NCI-H1092 treated with DMSO at 0.1 percent for 48 hours (cell line): ENCODE measurements around the gene ZNF613.
"Not testable (repeated sequence)": the region's sequence is repeated elsewhere in the genome, so short reads cannot be mapped to it uniquely, and the experiment has no call there.

ENCODE experiments used
- DNase-seq: peaks from one replicate; lab custom pipeline; 2025; lab: John Stamatoyannopoulos, UW

ZNF613 gene

DNA sequence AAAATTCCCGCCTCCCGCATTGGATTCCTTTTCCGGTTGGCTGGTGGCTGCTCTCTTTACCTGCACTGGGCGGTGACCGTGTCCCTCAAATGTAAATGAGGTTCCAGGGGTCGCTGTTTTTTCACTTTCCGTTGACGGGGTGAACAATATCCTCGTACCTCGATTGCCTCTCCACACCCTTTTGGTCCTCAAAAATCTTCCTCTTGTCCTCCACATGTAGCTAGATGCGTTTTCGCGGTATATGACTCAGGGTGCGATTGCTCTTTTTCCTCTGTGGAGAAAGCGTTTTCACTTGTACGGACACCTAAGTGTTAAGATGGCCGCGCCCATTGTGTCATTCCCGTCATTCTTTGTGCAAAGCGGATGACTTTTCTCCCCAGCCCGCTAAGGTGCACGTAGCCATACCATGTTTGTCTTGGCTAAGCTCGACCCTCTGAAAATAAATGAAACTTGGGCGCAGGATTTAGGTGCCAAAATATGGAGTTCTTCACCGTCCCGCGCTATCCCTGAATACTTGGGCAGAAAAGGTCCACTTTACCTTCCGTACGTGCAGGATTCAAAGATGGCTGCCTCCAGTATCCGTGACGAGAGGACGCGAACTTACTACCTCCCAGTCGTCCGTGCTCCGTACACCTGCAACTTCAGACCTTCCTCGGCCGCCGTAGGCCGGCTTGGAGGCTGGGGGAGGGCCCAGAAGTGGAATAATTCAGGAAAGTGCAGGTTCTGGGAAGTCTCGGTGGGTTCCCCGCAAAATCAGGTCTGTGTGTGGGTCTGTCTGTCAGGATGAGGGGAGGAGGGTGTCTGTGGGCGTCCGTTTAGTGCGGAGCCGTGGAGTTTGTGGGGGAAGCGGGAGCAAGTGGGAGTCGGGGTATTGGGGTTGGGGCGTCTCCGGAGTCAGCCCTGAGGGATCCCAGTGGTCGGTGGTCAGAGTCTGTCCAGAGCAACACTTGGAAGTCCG, at the start of gene ZNF613:
ZNF613 (plus strand) TSS at position 689 of the 958 bp plus-strand sequence. CDS start 8,749 bp downstream, outside the sequence.
- DNase-seq: peak; percentile 93

DNA sequence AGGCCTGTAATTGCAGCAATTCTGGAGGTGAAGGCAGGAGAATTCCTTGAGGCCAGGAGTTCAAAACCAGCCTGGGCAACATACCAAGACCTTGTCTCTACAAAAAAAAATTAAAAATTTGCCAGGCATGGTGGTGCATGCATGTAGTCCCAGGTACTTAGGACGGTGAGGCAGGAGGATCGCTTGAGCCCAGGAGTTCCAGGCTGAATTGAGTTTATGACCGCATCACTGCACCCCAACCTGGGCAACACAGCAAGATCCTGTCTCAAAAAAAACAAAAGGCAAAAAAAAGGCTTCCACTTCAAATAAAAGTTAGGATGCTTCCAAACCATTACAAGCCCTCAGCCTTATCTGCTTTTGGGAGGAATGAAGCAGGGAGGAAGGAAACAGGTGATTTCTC, 44.8 kb upstream of the ZNF613 start:
- DNase-seq: no peak

DNA sequence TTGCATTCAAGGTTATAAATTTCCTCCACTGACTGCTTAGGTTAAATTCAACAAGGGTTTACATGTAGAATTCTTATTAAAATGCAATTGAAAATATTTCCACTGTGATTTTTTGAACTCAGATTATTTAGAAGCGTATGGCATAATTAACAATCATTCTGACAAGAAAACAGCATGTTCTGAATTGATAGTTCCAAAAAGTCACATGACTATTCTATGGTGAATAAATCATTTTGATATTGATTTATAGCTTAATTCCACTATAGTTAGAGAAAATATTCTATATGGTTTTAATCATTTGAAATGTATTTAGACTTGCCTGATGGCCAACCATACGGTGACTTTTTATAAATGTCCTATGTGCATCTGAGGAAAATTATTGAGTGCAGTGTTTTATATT, 42.6 kb upstream of the ZNF613 start:
- no peak for DNase-seq

DNA sequence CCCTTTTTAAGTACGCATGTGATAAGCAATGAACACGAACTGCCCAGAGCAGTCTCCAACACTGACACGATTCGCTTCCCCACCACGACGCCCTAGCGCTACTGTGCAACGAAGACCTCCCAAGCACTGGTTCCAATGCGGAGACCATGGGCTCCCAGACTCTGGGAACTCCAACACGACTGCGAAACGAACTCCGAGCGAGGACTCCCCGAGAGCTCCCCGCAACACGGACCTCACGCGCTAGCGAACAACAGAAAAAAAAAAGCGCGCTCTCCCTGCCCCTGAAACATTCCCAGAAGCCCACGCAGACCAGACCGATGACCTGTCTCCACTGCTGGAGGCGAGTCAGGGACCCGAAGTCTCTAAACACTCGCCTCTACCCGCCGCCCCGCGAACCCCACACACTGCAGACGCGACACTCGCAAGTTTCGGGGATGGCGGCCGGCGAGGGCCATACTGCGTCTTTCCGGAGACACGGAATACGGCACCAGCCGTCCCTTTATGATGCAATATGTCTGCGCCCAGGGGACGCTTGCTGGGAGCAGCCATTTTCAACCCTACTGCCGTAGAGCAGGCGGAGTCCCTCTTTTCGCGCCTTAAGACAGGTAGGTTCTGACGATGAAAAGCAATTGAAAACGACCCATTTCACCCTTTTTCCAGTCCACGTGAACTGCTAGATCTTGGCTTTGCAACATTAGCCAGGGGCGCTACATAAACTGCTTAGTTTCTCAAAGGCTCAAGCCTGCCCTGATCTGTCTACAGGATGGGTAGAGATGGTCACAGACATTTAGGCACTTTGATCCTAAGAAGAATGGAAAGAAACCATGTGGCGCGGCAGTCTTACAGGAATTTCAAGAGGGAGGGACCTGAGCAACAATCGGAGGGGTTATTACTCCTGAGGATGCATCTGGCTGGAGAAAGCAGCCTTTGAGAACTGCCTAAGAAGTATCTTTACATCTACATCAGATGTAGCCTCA, 39.5 kb upstream of the ZNF613 start, which contains the start of gene ZNF577:
ZNF577 (minus strand) TSS at position 430 of the 977 bp plus-strand sequence. CDS start 7,569 bp downstream, outside the sequence.
- DNase-seq: no peak

DNA sequence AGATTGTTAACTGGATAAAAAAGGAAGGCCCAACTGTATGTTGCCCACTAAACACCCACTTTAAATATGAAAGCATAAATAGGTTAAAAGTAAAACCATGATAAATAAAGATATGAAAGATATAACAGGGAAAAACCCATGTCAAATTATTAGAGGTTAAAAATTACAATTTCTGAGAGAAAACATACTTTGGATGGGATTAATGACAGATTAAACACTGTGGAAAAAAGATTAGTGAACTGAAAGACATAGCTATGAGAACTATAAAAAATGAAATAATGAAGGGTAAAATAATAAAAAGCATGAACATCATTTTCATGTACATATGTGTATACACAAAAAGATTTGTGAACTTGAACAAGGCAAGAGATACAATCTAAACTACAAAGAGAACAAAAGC, 37.3 kb upstream of the ZNF613 start:
- no peak for DNase-seq

DNA sequence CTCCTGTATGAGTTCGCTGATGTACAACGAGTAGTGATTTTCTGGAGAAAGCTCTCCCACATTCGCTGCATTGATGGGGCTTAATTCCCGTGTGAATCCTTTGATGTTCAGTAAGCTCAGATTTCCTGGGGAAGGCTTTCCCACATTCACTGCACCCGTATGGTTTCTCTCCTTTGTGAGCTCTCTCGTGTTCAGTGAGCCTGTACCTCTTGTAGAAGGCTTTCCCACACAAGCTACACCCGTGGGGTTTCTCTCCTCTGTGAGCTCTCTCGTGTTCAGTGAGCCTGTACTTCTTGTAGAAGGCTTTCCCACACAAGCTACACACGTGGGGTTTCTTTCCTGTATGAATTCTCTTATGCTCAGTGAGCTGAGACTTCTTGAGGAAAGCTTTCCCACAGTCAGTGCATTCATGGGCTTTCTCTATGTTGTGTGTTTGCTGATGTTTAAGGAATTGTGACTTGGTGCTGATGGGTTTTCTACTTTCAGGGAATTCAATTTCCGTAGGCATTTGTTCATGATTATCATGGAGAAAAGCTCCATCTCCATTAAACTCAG, 36.0 kb upstream of the ZNF613 start:
- no peak for DNase-seq

DNA sequence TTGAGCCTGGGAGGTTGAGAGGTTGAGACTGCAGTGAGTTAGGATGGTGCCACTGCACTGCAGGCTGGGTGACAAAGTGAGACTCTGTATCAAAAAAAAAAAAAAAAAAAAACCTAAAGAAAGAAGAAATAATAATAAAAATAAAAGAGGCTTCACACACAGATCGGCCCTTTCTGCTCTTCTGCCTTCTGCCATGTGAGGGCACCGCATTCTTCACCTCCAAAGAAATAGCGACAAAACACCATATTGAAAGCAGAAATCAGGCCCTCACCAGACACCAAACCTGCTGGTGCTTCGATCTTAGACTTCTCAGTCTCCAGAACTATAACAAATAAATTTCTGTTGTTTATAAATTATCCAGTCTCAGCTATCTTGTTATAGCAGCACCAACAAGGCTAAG, 25.4 kb upstream of the ZNF613 start:
- DNase-seq: no peak

DNA sequence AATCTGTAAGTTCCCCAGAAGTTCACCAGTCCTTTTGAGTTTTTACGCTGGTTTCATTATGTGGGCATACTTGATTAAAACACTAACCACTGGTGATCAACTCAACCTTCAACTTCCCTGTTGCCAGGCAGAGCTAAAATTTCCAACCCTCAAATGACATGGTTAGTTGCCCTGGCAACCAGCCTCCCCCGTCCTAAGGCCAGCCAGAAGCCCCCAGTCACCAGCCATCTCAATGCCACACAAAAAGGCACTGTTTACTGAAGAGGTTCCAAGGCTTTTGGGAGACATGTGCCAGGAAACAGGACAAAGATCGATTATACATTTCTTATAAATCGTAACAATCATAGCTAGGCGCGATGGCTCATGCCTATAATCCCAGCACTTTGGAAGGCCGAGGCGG, 24.1 kb upstream of the ZNF613 start:
- DNase-seq: no peak

DNA sequence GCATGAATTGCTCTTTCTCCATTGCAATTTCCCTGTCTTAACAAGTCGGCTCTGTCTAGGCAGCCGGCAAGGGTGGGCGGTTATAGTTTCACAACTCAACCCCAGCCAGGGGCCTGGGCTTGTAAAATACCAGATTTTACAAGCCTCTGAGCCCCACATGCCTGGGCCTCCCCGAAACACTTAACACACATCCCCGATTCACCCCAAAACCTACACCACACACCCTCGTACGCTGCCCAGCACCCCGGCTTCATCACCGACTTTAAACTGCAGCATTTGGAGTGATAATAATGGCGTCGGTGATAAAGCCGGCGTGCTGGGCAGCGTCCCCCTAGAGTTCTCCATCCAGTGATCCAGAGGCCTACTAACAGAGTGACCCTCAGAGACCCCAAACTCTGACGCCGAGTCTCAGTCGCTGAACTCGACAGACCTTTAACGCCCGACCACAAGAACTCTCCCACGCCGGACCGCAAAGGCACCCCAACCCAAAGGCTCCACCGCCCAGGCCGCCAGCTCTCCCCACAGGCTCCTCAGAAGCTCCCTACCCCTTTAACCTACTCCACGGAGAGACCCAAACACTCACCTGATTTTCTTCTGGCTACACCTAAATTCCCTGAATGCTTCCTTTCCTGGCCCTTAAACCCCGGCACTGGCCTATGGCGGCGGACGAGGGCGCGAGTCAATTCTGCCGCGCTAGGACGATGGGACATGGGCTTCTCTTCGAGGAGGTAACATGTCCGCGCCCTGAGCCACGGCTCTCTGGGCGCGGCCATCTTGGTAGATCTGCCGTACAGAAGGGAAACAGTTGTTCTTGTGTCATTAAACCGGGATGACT, 22.7 kb upstream of the ZNF613 start, which contains the start of gene ZNF649:
ZNF649 (minus strand) TSS at position 687 of the 835 bp plus-strand sequence. CDS start 4,910 bp downstream, outside the sequence.
- peak; percentile 64 for DNase-seq

DNA sequence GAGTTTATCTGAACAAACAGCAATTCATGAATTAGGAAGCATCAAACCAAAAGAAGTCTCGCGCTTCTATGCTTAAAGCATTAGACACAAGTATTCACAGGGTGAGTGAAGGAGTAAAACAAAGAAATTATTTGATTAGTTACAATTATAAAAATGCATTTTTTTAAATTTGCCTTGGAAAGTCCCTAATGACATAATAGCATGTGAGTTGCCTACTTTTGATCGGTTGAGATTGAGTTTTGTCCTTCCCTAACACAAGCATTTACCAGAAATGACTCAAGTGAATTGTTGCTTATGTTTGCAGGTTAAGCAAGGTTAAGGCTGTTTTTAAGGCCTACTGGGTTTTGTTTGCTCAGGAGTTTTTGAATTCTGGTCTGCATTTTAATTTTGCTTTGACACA, 22.1 kb upstream of the ZNF613 start:
- no peak for DNase-seq

DNA sequence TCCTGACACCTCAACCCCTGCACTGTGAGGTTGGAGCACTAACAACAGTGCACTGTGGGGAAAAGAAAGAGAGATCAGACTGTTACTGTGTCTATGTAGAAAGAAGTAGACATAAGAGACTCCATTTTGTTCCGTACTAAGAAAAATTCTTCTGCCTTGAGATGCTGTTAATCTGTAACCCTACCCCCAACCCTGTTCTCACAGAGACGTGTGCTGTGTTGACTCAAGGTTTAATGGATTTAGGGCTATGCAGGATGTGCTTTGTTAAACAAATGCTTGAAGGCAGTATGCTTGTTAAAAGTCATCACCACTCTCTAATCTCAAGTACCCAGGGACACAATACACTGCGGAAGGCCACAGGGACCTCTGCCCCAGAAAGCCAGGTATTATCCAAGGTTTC, 21.6 kb upstream of the ZNF613 start:
- DNase-seq: not testable (repeated sequence)

DNA sequence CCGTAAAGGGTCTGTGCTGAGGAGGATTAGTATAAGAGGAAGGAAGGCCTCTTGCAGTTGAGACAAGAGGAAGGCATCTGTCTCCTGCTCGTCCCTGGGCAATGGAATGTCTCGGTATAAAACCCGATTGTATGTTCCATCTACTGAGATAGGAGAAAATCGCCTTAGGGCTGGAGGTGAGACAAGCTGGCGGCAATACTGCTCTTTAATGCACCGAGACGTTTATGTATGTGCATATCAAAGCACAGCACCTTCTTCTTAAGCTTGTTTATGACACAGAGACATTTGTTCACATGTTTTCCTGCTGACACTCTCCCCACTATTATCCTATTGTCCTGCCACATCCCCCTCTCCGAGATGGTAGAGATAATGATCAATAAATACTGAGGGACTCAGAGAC, 21.2 kb upstream of the ZNF613 start:
- DNase-seq: not testable (repeated sequence)

DNA sequence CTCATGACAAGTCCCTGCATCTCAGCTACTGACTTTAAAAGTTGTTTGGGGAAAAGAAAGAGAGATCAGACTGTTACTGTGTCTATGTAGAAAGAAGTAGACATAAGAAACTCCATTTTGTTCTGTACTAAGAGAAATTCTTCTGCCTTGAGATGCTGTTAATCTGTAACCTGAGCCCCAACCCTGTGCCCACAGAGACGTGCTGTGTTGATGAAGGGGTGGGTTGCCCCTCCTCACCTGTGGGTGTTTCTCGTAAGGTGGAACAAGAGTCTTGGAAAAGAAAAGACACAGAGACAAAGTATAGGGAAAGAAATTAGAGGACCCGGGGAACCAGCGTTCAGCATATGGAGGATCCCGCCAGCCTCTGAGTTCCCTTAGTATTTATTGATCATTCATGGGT, 19.3 kb upstream of the ZNF613 start:
- not testable (repeated sequence) for DNase-seq

DNA sequence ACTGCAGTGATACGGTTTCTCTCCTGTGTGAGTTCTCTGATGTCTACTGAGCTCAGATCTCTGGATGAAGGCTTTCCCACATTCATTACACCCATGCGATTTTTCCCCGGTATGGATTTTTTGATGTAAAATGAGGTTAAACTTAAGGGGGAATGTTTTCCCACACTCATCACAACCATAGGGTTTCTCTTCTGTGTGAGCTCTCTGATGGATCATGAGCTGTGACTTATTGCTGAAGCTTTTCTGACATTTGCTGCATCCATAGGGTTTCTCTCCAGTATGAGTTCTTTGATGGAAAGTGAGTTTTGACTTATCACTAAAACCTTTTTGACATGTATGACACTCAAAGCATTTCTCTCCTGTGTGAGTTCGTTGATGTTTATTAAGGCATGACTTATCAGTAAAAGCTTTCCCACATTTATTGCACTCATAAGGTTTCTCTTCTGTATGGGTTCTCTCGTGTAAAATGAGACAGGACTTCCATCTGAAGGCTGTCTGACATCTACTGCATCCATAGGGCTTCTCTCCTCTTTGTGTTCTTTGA, 11.9 kb upstream of the ZNF613 start:
- no peak for DNase-seq

DNA sequence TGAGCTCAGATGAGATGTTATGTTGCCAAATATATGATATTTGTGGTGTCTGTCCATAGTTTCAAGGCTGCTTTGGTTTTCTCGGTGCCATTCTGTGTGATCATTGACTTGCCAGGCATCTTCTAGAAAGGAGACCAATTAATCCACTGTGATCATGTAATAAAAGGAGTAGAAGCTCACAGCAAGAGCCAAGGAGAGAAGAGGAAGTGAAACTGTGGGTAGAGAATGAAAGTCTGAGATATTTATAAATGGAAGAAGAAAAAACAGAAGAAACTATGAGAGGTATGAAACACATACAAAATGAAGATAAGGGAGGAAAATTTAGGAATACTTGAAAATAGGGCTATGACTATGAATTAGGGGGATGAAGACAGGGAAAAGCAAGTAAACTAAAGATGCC, 11.1 kb upstream of the ZNF613 start:
- DNase-seq: no peak

DNA sequence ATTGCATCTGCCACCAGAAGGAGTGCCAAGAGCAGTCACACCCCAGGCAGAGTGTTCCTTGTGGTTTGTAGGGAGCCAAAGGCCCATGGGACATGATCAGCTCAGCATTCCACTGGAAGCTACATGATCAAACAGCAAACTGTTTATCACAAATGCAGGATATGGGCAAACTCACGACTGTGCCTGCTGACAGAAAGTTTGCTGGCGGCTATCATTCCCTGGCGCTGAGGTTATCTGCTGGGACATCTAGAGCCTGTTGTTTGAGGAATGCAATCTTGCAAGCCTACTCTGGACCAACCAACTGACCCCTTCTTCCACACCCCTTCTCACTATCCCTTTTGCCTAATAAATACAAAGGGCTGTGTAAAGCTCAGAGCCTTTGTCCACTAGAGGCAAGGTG, 7.7 kb upstream of the ZNF613 start:
- DNase-seq: no peak

DNA sequence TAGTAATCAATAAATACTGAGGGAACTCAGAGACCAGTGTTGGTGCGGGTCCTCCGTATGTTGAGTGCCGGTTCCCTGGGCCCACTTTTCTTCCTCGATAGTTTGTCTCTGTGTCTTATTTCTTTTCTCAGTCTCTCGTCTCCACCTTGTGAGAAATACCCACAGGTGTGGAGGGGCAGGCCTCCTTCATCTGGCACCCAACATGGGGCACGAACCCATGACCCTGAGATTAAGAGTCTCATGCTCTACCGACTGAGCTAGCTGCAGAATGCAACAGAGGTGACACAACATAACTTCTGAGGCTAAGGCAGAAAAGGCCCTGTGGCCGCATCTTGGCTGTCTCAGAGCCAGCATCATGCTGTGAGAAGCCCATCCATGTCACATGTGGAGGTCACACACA, 5.3 kb upstream of the ZNF613 start:
- no peak for DNase-seq

DNA sequence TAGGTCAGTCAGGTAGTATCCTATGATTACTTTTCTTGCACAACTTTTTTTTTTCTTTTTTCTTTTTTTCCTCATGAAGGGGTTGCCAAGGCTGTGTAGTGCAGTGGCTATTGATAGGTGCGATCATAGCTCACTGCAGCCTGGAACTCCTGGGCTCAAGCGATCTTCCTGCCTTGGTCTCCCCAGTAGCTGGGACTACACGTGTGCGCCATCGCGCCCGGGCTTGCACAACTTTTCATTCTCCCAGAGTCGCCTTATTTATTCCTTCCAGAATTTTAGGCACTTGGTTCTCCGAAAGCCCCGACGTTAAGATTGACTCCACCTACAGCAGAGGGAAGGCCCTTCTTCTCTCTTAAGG, 867 bp upstream of the ZNF613 start:
- DNase-seq: no peak

DNA sequence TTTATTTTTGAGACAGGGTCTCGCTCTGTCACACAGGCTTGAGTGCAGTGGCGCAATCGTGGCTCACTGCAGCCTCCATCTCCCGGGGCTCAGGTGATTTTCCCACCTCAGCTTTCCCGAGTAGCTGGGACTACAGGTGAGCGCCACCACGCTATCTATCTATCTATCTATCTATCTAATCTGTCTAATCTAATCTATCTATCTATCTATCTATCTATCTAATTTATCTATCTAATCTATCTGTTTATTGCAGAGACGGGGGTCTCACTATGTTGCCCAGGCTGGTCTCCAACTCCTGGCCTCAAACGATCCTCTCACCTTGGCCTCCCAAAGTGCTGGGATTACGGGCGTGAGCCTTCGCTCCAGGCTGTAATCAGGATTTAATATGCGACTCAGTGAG, 587 bp downstream of the ZNF613 start:
- no peak for DNase-seq

DNA sequence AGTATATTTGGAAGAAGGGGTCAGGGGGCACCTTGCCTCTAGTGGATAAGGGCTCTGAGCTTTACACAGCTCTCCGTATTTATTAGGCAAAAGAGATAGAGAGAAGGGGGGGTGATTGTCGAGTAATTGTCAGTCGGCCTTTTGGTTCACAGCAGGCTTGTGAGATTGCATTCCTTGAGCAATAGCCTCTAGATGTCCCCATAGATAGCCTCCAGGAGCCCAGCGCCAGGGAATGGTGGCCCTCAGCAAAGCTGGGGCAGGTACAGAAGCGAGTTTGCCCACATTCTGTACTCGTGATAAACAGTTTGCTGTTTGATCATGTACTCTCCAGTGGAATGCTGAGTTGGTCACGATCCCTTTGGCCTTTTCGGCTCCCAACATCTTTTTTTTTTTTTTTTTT, 4.6 kb downstream of the ZNF613 start:
- DNase-seq: no peak

DNA sequence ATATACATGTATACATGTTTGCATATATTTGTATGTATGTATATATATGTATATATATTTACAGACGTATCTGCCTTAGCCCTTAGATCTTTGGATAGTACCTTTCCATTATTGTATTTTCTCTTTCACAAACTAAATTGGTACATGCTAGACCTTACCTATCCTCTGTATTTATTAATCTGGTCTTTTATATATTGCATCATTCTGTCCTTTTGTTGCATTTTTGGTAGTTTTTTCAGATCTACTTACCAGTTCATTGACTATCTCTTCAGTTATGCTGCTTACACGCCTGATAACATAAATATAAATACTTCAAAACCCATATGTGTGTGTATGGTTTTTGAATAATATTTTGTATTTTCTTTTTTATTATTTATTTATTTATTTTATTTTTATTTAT, 11.7 kb downstream of the ZNF613 start:
- DNase-seq: no peak
